CD14-positive monocyte (primary cell): Measurements from ENCODE around the gene LDLRAP1. TPM values are rescaled to one million over a fixed set of nuclear protein-coding genes. Genes with fewer than 3 reads are reported as not detected.
"Not testable (repeated sequence)": the region's sequence is repeated elsewhere in the genome, so short reads cannot be mapped to it uniquely, and the experiment has no call there.

Experiments
- DNase-seq, 3 donors: peaks; one replicate each; pipeline ENCODE4 v3.0.0-alpha.2; 2011 to 2022
- H2AFZ ChIP-seq: 2 replicates; pipeline ENCODE4 v1.6.0; 2012; ENCODE audit warnings: mild to moderate bottlenecking, low read depth, low read length, inconsistent platforms; ENCODE audit not compliant: insufficient read depth, poor library complexity, severe bottlenecking
- H3K27ac ChIP-seq, 2 donors: 1 replicate in 1 of 2; 2 replicates in 1 of 2; pipeline ENCODE4 v1.5.1; 2012 to 2013; ENCODE audit warnings: low read length in 2 of 2, control low read depth in 1 of 2, inconsistent platforms in 1 of 2, low read depth in 1 of 2, mild to moderate bottlenecking in 1 of 2
- H3K27me3 ChIP-seq, 2 donors: one replicate each; pipeline versions ENCODE4 v1.6.0 to v1.6.1; 2011 to 2013; ENCODE audit warnings: low read length in 2 of 2; ENCODE audit not compliant: control insufficient read depth in 2 of 2, insufficient read depth in 2 of 2
- H3K36me3 ChIP-seq, 2 donors: replicated peaks in 1 of 2; 1 replicate in 1 of 2; 2 replicates in 1 of 2; pipeline versions ENCODE4 v1.5.1 to v1.6.1; 2012 to 2013; ENCODE audit warnings: low read length in 2 of 2, control low read depth in 1 of 2, inconsistent platforms in 1 of 2, mild to moderate bottlenecking in 1 of 2; ENCODE audit not compliant: insufficient read depth in 2 of 2, control insufficient read depth in 1 of 2
- H3K4me1 ChIP-seq, 2 donors: 1 replicate in 1 of 2; 2 replicates in 1 of 2; pipeline versions ENCODE4 v1.5.1 to v1.6.1; 2012 to 2013; ENCODE audit warnings: low read length in 2 of 2, control low read depth in 1 of 2, inconsistent platforms in 1 of 2, mild to moderate bottlenecking in 1 of 2, moderate library complexity in 1 of 2; ENCODE audit not compliant: insufficient read depth in 2 of 2, control insufficient read depth in 1 of 2
- H3K4me2 ChIP-seq: replicated peaks from 2 replicates; pipeline ENCODE3; 2012; ENCODE audit warnings: low read length, moderate library complexity, mild to moderate bottlenecking; ENCODE audit not compliant: poor library complexity, severe bottlenecking; ENCODE audit errors: extremely low read depth
- H3K4me3 ChIP-seq, 3 experiments: fragments of 200-600 bp in 1 of 3; sonication (generic) in 1 of 3; replicated peaks in 1 of 3; 1 replicate in 2 of 3; 2 replicates in 1 of 3; pipeline ENCODE4 v1.5.1; 2011 to 2013; ENCODE audit warnings: low read length in 3 of 3, mild to moderate bottlenecking in 3 of 3, control low read depth in 2 of 3, low read depth in 2 of 3, inconsistent platforms in 1 of 3, moderate library complexity in 1 of 3
- H3K79me2 ChIP-seq: 2 replicates; pipeline ENCODE4 v1.6.0; 2012; ENCODE audit warnings: mild to moderate bottlenecking, control low read depth, inconsistent platforms, low read length, moderate library complexity; ENCODE audit not compliant: insufficient read depth
- H3K9ac ChIP-seq: 2 replicates; pipeline ENCODE4 v1.6.0; 2017; ENCODE audit warnings: low read length, mild to moderate bottlenecking; ENCODE audit not compliant: insufficient read depth, poor library complexity, severe bottlenecking
- H3K9me3 ChIP-seq, 2 donors: replicated peaks in 1 of 2; 1 replicate in 1 of 2; 2 replicates in 1 of 2; pipeline versions ENCODE4 v1.5.1 to v1.6.1; 2012 to 2013; ENCODE audit warnings: low read length in 2 of 2, control low read depth in 1 of 2; ENCODE audit not compliant: control insufficient read depth in 1 of 2, insufficient read depth in 1 of 2
- H4K20me1 ChIP-seq: 2 replicates; pipeline ENCODE4 v1.6.0; 2012; ENCODE audit warnings: mild to moderate bottlenecking, low read length, control low read depth, moderate library complexity; ENCODE audit not compliant: insufficient read depth
- H3K27ac Mint-ChIP-seq, 7 donors: one replicate each; pipeline ENCODE4 v1.8.0; 2020; ENCODE audit warnings: mild to moderate bottlenecking in 7 of 7, mixed read lengths in 7 of 7, moderate library complexity in 6 of 7, inconsistent platforms in 2 of 7
- H3K27me3 Mint-ChIP-seq, 3 donors: one replicate each; pipeline ENCODE4 v1.8.0; 2021 to 2022; ENCODE audit warnings: low read depth in 3 of 3, mild to moderate bottlenecking in 3 of 3, mixed read lengths in 3 of 3, moderate library complexity in 3 of 3, inconsistent platforms in 1 of 3
- H3K36me3 Mint-ChIP-seq, 2 donors: one replicate each; pipeline ENCODE4 v1.8.0; 2020; ENCODE audit warnings: mixed read lengths in 2 of 2, inconsistent platforms in 1 of 2, mild to moderate bottlenecking in 1 of 2
- H3K4me1 Mint-ChIP-seq: one replicate; pipeline ENCODE4 v1.8.0; 2020; ENCODE audit warnings: mild to moderate bottlenecking, mixed read lengths
- H3K4me3 Mint-ChIP-seq, 2 donors: one replicate each; pipeline ENCODE4 v1.8.0; 2020; ENCODE audit warnings: mild to moderate bottlenecking in 2 of 2, mixed read lengths in 2 of 2, moderate library complexity in 1 of 2
- H3K9me3 Mint-ChIP-seq, 7 donors: one replicate each; pipeline ENCODE4 v1.8.0; 2020 to 2022; ENCODE audit warnings: mixed read lengths in 7 of 7, mild to moderate bottlenecking in 6 of 7, moderate library complexity in 6 of 7, inconsistent platforms in 2 of 7
- WGBS: methylation state at CpG from one replicate; pipeline ENCODE4 v1.1.5; 2013; ENCODE audit warnings: missing lambda C conversion rate; ENCODE audit not compliant: insufficient coverage; 5-methylcytosine and 5-hydroxymethylcytosine counted together
- intact Hi-C, 2 donors: fragments of 100-400 bp; cut with micrococcal nuclease; formaldehyde crosslinking; loops; one replicate each; pipeline versions ENCODE4 v1.15.0 to v1.15.1; 2023
- polyA plus RNA-seq, 3 donors: library from polyadenylated mRNA; depleted of rRNA in 1 of 3; unstranded in 2 of 3; stranded (reverse) in 1 of 3; fragments of 300-500 nt in 2 of 3; fragments of >200 nt in 1 of 3; fragmentation: Illumina TruSeq in 2 of 3; gene quantifications; 1 replicate in 2 of 3; 2 replicates in 1 of 3; pipeline ENCODE4 v1.2.3, GENCODE V29; 2012 to 2021
- TF ChIP-seq, protein P1 (sequence below): fragments of 200-600 bp; IDR thresholded peaks from one replicate; pipeline ENCODE4 v1.8.0; 2022; ENCODE audit warnings: antibody characterized with exemption, mild to moderate bottlenecking

Gene LDLRAP1
- polyA plus RNA-seq, 3 donors = 12.8 to 18.5 (median 14.6) TPM

DNA sequence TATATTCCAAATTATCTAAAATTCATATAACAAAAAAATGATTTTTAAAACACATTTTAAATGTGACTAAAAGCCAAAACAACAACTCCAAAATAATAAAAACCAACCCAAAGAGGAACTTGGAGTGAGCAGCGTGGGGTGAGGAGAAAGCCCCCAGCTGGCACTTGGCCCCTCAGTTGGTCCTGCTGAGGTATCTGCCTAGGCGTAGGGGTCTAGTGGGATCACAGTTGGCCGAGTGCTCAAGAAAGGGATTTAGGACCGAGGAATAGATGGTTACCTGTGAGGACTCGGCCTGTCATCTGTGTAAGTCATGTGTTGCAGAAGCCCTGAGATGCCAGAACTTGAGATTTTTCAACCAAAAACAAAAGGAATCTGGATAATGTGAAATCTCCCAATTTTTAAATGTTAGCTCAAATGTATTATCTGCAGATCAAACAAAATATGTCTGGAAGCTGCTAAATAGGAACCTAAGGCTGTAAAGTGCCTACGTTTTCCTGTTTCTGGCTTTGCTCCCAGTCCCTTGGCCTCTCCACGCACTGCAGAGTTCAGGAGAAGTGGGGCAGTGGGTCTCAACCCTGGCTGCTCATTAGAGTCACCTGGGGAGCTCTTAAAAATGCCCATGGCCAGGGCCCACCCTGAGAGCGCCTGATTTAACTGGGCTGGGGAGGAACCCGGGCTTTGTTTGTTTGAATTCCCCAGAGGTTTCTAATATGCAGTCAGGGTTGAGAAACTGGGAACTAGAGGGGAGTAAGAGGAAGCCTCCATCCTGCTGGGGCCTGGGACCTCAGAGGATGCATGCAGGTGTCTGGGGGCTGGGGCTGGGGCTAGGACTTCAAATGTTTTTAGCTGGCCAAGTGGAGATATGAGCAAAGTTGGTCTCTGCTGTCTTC, 38.5 kb upstream of the LDLRAP1 start:
- no peak overlapping the region for H3K4me2 ChIP-seq

DNA sequence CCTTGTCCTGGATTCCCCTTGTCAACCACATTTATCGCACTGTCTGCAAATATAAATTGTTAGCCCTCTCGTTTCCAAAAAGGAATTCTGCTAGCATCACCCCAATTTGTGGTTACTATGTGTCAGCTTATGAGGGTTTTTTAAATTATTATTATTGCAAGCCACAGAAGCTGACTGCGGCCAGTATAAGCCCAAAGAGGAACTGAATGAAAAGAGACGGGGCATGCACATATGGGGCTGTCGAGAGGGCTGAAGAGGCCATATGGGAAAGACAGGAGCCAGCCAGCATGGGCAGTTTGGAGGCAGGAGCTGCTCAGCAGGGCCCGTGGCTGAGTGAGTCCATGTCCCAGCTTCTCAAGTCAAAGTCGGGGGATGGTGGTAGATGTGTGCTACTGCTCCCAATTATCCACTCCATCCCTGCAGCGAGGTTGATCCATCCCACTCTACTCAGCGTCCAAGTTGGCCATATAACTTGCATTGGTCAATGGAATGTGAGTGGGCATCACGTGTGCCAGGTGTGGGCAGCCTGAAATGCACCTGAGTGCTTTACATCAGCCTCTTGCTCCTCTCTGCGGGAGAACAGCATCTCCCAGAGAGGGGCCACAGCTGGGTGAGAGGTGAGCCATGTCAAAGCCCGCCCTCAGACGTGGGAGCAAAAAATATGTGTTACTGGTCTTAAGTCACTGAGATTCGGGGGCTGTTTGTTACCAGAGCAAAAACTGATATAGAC, 37.6 kb upstream of the LDLRAP1 start:
- no peaks in the 10 kb centered on the region for H3K27me3 ChIP-seq
- H3K4me3 ChIP-seq = no peak overlapping the region
- intact Hi-C loops = no loop called here
- H3K4me1 ChIP-seq = no peaks in the 10 kb centered on the region
- Mint-ChIP-seq H3K4me1 (peaks cover 11% of the 10 kb centered on the region), H3K27ac (peak overlapping the region in 1 of 7 donors; percentile 47), H3K27me3 (no peaks in the 10 kb centered on the region), H3K4me3 (no peak overlapping the region), H3K36me3 (peaks cover 6 to 20% of the 10 kb centered on the region in 2 donors), H3K9me3 (peaks cover 0 to 3% (median 0%) of the 10 kb centered on the region in 7 donors)
- H3K79me2 ChIP-seq = no peaks in the 10 kb centered on the region
- H2AFZ ChIP-seq = no peak overlapping the region
- TF ChIP-seq, protein P1, sequence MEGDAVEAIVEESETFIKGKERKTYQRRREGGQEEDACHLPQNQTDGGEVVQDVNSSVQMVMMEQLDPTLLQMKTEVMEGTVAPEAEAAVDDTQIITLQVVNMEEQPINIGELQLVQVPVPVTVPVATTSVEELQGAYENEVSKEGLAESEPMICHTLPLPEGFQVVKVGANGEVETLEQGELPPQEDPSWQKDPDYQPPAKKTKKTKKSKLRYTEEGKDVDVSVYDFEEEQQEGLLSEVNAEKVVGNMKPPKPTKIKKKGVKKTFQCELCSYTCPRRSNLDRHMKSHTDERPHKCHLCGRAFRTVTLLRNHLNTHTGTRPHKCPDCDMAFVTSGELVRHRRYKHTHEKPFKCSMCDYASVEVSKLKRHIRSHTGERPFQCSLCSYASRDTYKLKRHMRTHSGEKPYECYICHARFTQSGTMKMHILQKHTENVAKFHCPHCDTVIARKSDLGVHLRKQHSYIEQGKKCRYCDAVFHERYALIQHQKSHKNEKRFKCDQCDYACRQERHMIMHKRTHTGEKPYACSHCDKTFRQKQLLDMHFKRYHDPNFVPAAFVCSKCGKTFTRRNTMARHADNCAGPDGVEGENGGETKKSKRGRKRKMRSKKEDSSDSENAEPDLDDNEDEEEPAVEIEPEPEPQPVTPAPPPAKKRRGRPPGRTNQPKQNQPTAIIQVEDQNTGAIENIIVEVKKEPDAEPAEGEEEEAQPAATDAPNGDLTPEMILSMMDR = no peak
- H3K27ac ChIP-seq = no peak overlapping the region
- no peaks in the 10 kb centered on the region for H4K20me1 ChIP-seq
- peaks cover 3 to 11% of the 10 kb centered on the region in 2 donors for H3K36me3 ChIP-seq
- H3K9ac ChIP-seq = no peak overlapping the region
- H3K9me3 ChIP-seq = no peaks in the 10 kb centered on the region
- DNase-seq = no peak
- 55% methylated on average over 8 of the region's 14 CpGs for WGBS
- no peak overlapping the region for H3K4me2 ChIP-seq

More for the DNA sequence above, 38.5 kb upstream of the LDLRAP1 start:
- Histone ChIP-seq H3K27me3 (no peaks in the 10 kb centered on the region), H3K4me1 (no peaks in the 10 kb centered on the region), H3K9me3 (no peaks in the 10 kb centered on the region), H3K79me2 (no peaks in the 10 kb centered on the region), H4K20me1 (no peaks in the 10 kb centered on the region), H3K36me3 (peaks cover 11 to 20% of the 10 kb centered on the region in 2 donors), H3K4me3 (no peak overlapping the region), H3K27ac (no peak overlapping the region), H2AFZ (no peak overlapping the region), H3K9ac (no peak overlapping the region)
- TF ChIP-seq, protein P1 = no peak
- peaks cover 0 to 3% (median 0%) of the 10 kb centered on the region in 7 donors for H3K9me3 Mint-ChIP-seq
- no peak for DNase-seq
- H3K27ac Mint-ChIP-seq = peak overlapping the region in 2 of 7 donors; percentile 35 to 45
- H3K4me1 Mint-ChIP-seq = peaks cover 11% of the 10 kb centered on the region
- 43% methylated on average over 7 of the region's 9 CpGs for WGBS
- no peak overlapping the region for H3K4me3 Mint-ChIP-seq
- H3K27me3 Mint-ChIP-seq = no peaks in the 10 kb centered on the region
- peaks cover 13 to 29% of the 10 kb centered on the region in 2 donors for H3K36me3 Mint-ChIP-seq
- intact Hi-C loops = no loop called here

DNA sequence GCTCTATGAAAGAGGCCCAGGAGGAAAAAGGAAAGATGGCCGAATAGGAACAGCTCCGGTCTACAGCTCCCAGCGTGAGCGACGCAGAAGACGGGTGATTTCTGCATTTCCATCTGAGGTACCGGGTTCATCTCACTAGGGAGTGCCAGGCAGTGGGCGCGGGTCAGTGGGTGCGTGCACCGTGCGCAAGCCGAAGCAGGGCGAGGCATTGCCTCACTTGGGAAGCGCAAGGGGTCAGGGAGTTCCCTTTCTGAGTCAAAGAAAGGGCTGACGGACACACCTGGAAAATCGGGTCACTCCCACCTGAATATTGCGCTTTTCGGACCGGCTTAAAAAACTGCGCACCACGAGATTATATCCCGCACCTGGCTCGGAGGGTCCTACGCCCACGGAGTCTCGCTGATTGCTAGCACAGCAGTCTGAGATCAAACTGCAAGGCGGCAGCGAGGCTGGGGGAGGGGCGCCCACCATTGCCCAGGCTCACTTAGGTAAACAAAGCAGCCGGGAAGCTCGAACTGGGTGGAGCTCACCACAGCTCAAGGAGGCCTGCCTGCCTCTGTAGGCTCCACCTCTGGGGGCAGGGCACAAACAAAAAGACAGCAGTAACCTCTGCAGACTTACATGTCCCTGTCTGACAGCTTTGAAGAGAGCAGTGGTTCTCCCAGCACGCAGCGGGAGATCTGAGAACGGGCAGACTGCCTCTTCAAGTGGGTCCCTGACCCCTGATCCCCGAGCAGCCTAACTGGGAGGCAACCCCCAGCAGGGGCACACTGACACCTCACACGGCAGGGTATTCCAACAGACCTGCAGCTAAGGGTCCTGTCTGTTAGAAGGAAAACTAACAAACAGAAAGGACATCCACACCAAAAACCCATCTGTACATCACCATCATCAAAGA, 36.6 kb upstream of the LDLRAP1 start:
- H3K27me3 Mint-ChIP-seq, H3K9me3 ChIP-seq, H3K4me3 ChIP-seq, H3K9me3 Mint-ChIP-seq, H3K36me3 ChIP-seq, H4K20me1 ChIP-seq, H2AFZ ChIP-seq, H3K4me2 ChIP-seq, H3K79me2 ChIP-seq, intact Hi-C loops, H3K27ac Mint-ChIP-seq, H3K27me3 ChIP-seq, H3K9ac ChIP-seq, H3K27ac ChIP-seq, H3K4me1 ChIP-seq, DNase-seq: not testable (repeated sequence)
- H3K36me3 Mint-ChIP-seq = peaks cover 1 to 11% of the 10 kb centered on the region in 2 donors
- peak overlapping the region in 1 of 2 donors; percentile 48 for H3K4me3 Mint-ChIP-seq
- WGBS = 63% methylated on average over 9 of the region's 37 CpGs
- H3K4me1 Mint-ChIP-seq = peaks cover 11% of the 10 kb centered on the region
